K562 (cell line): ENCODE measurements around the gene FRMD4A.

ENCODE experiments used
- CREB1 ChIP-seq, 2 experiments: sonication (generic) in 1 of 2; formaldehyde crosslinking in 1 of 2; IDR thresholded peaks; 2 replicates each; pipeline versions ENCODE4 v1.6.1 to v1.8.0; 2012 to 2022; ENCODE audit warnings: inconsistent platforms in 1 of 2, mild to moderate bottlenecking in 1 of 2, missing genetic modification reagents in 1 of 2, moderate library complexity in 1 of 2
- CTCF ChIP-seq, 3 experiments: IDR thresholded peaks in 2 of 3; conservative IDR thresholded peaks in 1 of 3; 2 replicates each; pipeline ENCODE4 v1.5.1; 2011 to 2012; ENCODE audit warnings: low read length in 3 of 3, mild to moderate bottlenecking in 3 of 3, control low read depth in 2 of 3, improper control_type of control experiment in 1 of 3, inconsistent platforms in 1 of 3, low read depth in 1 of 3, mixed read lengths in 1 of 3, moderate library complexity in 1 of 3; ENCODE audit not compliant: insufficient read depth in 2 of 3
- FOXP4 ChIP-seq: sonication (generic); formaldehyde crosslinking; IDR thresholded peaks from 2 replicates; pipeline ENCODE4 v1.8.0; 2022; ENCODE audit warnings: mild to moderate bottlenecking, missing genetic modification reagents, borderline replicate concordance
- HIVEP1 ChIP-seq: fragments of 250-450 bp; sonication (Bioruptor Pico); IDR thresholded peaks from 2 replicates; pipeline ENCODE4 v1.4.0; 2020; ENCODE audit warnings: mild to moderate bottlenecking
- MAFG ChIP-seq: fragments of 450-650 bp; conservative IDR thresholded peaks from 2 replicates; pipeline ENCODE4 v1.6.1; 2016; ENCODE audit warnings: missing genetic modification characterization, missing compliant biosample characterization
- MAFK ChIP-seq: IDR thresholded peaks from 2 replicates; pipeline ENCODE4 v1.6.1; 2011; ENCODE audit warnings: low read length, improper control_type of control experiment
- POLR2A ChIP-seq: fragments of 450-650 bp; conservative IDR thresholded peaks from 2 replicates; pipeline ENCODE4 v1.6.1; 2016
- RB1 ChIP-seq: fragments of 450-650 bp; IDR thresholded peaks from 2 replicates; pipeline ENCODE4 v1.6.1; 2017; ENCODE audit warnings: low read depth, mild to moderate bottlenecking
- RBFOX2 ChIP-seq: fragments of 200-400 bp; formaldehyde crosslinking; IDR thresholded peaks from 2 replicates; pipeline ENCODE4 v1.6.1; 2017; ENCODE audit warnings: low read depth, mild to moderate bottlenecking, low read length, moderate library complexity
- SAP30 ChIP-seq: fragments of 200-600 bp; sonication (generic); IDR thresholded peaks from 2 replicates; pipeline ENCODE4 v1.6.1; 2012; ENCODE audit warnings: borderline replicate concordance, low read depth, mild to moderate bottlenecking, moderate library complexity, low read length, control low read depth, inconsistent platforms; ENCODE audit not compliant: insufficient read depth, poor library complexity, severe bottlenecking
- STAT5A ChIP-seq: IDR thresholded peaks from 2 replicates; pipeline ENCODE4 v1.6.1; 2012; ENCODE audit warnings: low read length, inconsistent platforms, borderline replicate concordance
- TFE3 ChIP-seq: fragments of 450-650 bp; formaldehyde crosslinking; IDR thresholded peaks from 2 replicates; pipeline ENCODE4 v1.4.0; 2020; ENCODE audit warnings: mild to moderate bottlenecking, mixed read lengths

GRCh38 chr10:14111208-14111607, 219.5 kb downstream of the FRMD4A start:
- TF ChIP-seq POLR2A (no peak), HIVEP1 (no peak), RBFOX2 (no peak), RB1 (no peak), CTCF (IDR thresholded peaks at IDR 0.05 in 2 of 3, conservative IDR thresholded peaks at IDR 0.05 in 1 of 3; ENCODE audit: insufficient read depth in 2 of 3, low read depth in 1 of 3, low read length in 3 of 3) (no peak), MAFK (no peak), MAFG (tag) (no peak), STAT5A (no peak), SAP30 (no peak), TFE3 (CRISPR knock-in tag) (no peak), CREB1 (IDR thresholded peaks at IDR 0.05) (no peak), CREB1 (CRISPR knock-in tag; IDR thresholded peaks at IDR 0.05) (no peak), FOXP4 (CRISPR knock-in tag) (no peak)
